Thyroid gland (tissue), 4 donors: ENCODE measurements around the gene PRKCD. TPM values are rescaled to one million over a fixed set of nuclear protein-coding genes. Genes with fewer than 3 reads are reported as not detected.

Experiments used
- DNase-seq, 2 donors: peaks; one replicate each; pipeline ENCODE4 v3.0.0-alpha.2; 2019
- H3K27ac ChIP-seq, 3 donors: fragments of 200-600 bp; sonication (generic); 1 replicate in 2 of 3; 2 replicates in 1 of 3; pipeline ENCODE4 v1.5.1; 2016 to 2019; ENCODE audit warnings: mild to moderate bottlenecking in 1 of 3, moderate library complexity in 1 of 3
- H3K27me3 ChIP-seq: fragments of 200-600 bp; sonication (generic); one replicate; pipeline ENCODE4 v1.5.1; 2019
- H3K36me3 ChIP-seq, 2 donors: fragments of 200-600 bp; sonication (generic); one replicate each; pipeline ENCODE4 v1.5.1; 2016 to 2019
- H3K4me1 ChIP-seq, 2 donors: fragments of 200-600 bp; sonication (generic); one replicate each; pipeline ENCODE4 v1.5.1; 2017 to 2019
- H3K4me3 ChIP-seq, 3 donors: fragments of 200-600 bp; sonication (generic); replicated peaks in 1 of 3; 1 replicate in 2 of 3; 2 replicates in 1 of 3; pipeline ENCODE4 v1.5.1; 2016; ENCODE audit warnings: mild to moderate bottlenecking in 1 of 3
- H3K9me3 ChIP-seq: fragments of 200-600 bp; sonication (generic); one replicate; pipeline ENCODE4 v1.5.1; 2017
- CTCF ChIP-seq, 6 experiments: fragments of 200-600 bp in 3 of 6; fragments of 450-650 bp in 3 of 6; sonication (generic) in 3 of 6; IDR thresholded peaks; one replicate each; pipeline ENCODE4 v1.5.1; 2016 to 2019; ENCODE audit warnings: antibody characterized with exemption in 6 of 6, mild to moderate bottlenecking in 2 of 6, inconsistent platforms in 1 of 6, moderate library complexity in 1 of 6
- POLR2A ChIP-seq, 2 donors: fragments of 450-650 bp; IDR thresholded peaks; one replicate each; pipeline ENCODE4 v1.6.1; 2017; ENCODE audit warnings: antibody characterized with exemption in 2 of 2, mild to moderate bottlenecking in 2 of 2, moderate library complexity in 1 of 2
- WGBS, 2 donors: methylation state at CpG; one replicate each; pipeline ENCODE4 v1.1.5; 2017; 5-methylcytosine and 5-hydroxymethylcytosine counted together
- intact Hi-C: fragments of 100-400 bp; cut with DNase I; formaldehyde crosslinking; loops from one replicate; pipeline ENCODE4 v1.15.1; 2023
- total RNA-seq, 4 donors: library from RNA; depleted of rRNA; stranded (reverse); fragments of >200 nt; gene quantifications; one replicate each; pipeline ENCODE4 v1.2.3, GENCODE V29; 2016

PRKCD gene
- total RNA-seq, 4 donors from 2014 or later = 32.0 to 154 (median 71.4) TPM

GRCh38 chr3:53151465-53151864 lies 9.5 kb upstream of the PRKCD start:
- 90 to 91% methylated on average over 5 of the region's 5 CpGs for WGBS, 2 donors

DNA sequence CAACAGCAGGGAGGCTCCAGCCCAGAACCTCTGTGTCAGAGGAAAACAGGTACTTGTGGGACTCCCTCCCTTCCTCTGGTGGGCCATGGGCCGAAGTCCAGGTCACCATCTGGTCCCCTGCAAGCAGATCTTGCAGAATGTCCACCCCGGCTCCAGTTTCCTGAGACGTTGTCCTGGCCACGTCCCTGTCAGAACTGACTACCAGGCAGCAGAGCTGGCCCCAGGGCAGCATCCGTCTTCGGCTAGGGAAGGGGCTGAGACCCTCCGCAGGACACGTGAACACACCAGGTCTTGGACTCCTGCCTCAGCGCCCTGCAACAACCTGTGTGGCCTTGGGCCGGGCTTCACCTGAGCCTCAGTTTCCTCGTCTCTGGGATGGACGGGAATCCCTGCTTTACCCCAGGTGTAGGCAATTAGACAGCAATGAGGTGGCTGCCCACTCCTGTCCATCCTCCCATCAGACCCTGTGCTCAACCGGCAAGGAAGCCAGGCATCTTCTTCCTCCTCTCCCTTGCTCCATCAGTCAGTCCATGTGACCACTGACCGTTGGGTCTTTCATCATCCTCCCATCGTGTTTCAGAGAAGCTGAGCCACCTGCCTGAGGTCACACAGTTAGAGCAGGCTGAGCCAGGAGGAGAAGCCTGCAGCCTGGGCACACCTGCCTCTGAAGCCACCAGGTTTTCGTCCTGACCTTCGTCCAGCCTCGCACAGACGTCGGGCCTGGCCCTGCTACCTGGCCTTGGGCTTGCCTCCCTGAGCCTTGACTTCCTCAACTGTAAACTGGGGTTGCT lies 8.9 kb upstream of the PRKCD start:
- H3K36me3 ChIP-seq = no peaks in the 10 kb centered on the region
- intact Hi-C loops = no loop called here
- peaks cover 55 to 74% of the 10 kb centered on the region in 2 donors for H3K4me1 ChIP-seq
- H3K27ac ChIP-seq = peak overlapping the region in 2 of 3 donors; percentile 56 to 61
- no peak overlapping the region for H3K4me3 ChIP-seq
- no peaks in the 10 kb centered on the region for H3K9me3 ChIP-seq
- DNase-seq = no peak
- no peaks in the 10 kb centered on the region for H3K27me3 ChIP-seq
- WGBS, 2 donors = 84 to 93% methylated on average over 11 to 20 of the region's 20 CpGs
- TF ChIP-seq CTCF (IDR thresholded peaks at IDR 0.05) (no peak), POLR2A (IDR thresholded peaks at IDR 0.05) (no peak)

More at GRCh38 chr3:53151465-53151864, 9.5 kb upstream of the PRKCD start:
- intact Hi-C loops = no loop called here
- no peak for DNase-seq
- peak overlapping the region; percentile 56 to 74 (median 61) for H3K27ac ChIP-seq
- H3K36me3 ChIP-seq = no peaks in the 10 kb centered on the region
- H3K4me3 ChIP-seq = no peak overlapping the region
- H3K27me3 ChIP-seq = no peaks in the 10 kb centered on the region
- no peak for TF ChIP-seq CTCF (IDR thresholded peaks at IDR 0.05)
- no peak for TF ChIP-seq POLR2A (IDR thresholded peaks at IDR 0.05)
- no peaks in the 10 kb centered on the region for H3K9me3 ChIP-seq
- peaks cover 50 to 68% of the 10 kb centered on the region in 2 donors for H3K4me1 ChIP-seq

GRCh38 chr3:53153264-53153823 lies 7.7 kb upstream of the PRKCD start:
- intact Hi-C loops = no loop called here
- Histone ChIP-seq H3K4me1 (peaks cover 55 to 82% of the 10 kb centered on the region in 2 donors), H3K27ac (peak overlapping the region; percentile 88 to 94 (median 91)), H3K36me3 (no peaks in the 10 kb centered on the region), H3K9me3 (no peaks in the 10 kb centered on the region), H3K4me3 (no peak overlapping the region), H3K27me3 (no peaks in the 10 kb centered on the region)
- no peak for TF ChIP-seq POLR2A (IDR thresholded peaks at IDR 0.05)
- no peak for TF ChIP-seq CTCF (IDR thresholded peaks at IDR 0.05)
- WGBS, 2 donors = 78 to 85% methylated on average over 3 of the region's 3 CpGs
- no peak for DNase-seq

DNA sequence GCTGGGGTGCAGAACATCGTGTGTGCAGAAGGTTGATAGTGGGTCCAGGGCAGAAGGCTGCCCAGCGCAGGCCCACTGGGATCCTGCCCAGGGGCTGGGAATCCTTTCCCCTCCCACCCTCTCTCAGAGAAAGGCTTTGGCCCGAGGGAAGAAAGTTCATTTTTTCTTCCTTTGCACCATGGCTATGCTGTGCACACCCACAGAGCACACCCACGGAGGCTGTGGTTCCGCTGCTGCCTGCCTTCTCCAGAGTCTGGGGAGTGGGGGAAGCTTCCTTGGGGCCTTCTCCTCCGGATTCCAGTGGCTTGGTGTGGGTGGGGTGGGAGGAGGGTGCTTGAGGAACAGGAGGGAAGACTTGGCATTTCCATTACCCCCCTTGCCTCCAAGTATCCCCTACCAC lies 7.0 kb upstream of the PRKCD start:
- peak in 1 of 2 donors; percentile 51 for DNase-seq
- Histone ChIP-seq H3K4me3 (no peak overlapping the region), H3K36me3 (no peaks in the 10 kb centered on the region), H3K9me3 (no peaks in the 10 kb centered on the region), H3K27me3 (no peaks in the 10 kb centered on the region), H3K4me1 (peaks cover 59 to 88% of the 10 kb centered on the region in 2 donors), H3K27ac (peak overlapping the region; percentile 88 to 94 (median 91))
- intact Hi-C loops = no loop called here
- TF ChIP-seq CTCF (IDR thresholded peaks at IDR 0.05) = no peak
- no peak for TF ChIP-seq POLR2A (IDR thresholded peaks at IDR 0.05)
- 40 to 51% methylated on average over 5 to 6 of the region's 6 CpGs for WGBS, 2 donors

DNA sequence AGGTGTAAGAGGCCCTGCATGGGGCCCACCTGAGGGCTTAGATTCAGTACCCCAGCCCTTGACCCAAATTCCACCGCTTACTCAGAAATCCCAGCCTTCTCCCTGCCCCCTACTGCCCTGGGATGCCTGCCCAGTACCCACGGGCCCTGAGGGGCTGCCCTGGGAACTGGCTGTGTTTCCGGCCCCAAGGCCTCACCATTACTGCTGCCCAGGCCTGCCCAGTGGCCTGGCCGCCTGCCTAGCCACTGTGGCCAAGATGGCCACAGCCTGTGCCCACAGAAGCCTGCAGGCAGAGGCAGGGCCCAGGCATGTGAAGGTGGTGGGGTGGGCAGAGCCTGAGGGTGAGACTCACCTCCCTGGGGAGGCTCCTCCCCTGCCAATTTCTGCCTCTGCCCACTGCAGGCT lies 6.1 kb upstream of the PRKCD start:
- intact Hi-C loops = no loop called here
- Histone ChIP-seq H3K9me3 (no peaks in the 10 kb centered on the region), H3K27me3 (no peaks in the 10 kb centered on the region), H3K4me1 (peaks cover 61 to 89% of the 10 kb centered on the region in 2 donors), H3K36me3 (no peaks in the 10 kb centered on the region), H3K27ac (peak overlapping the region; percentile 88 to 94 (median 91)), H3K4me3 (no peak overlapping the region)
- DNase-seq = peak; percentile 94 to 97
- TF ChIP-seq POLR2A (IDR thresholded peaks at IDR 0.05) = no peak
- TF ChIP-seq CTCF (IDR thresholded peaks at IDR 0.05) = no peak
- WGBS, 2 donors = 20 to 33% methylated on average over 1 to 4 of the region's 4 CpGs
